KBM-7 (cell line): ENCODE results near the gene GPR158.
"Not testable (repeated sequence)": the region's sequence is repeated elsewhere in the genome, so short reads cannot be mapped to it uniquely, and the experiment has no call there.

Experiments used
- DNase-seq: peaks from one replicate; pipeline ENCODE4 v3.0.0-alpha.2; 2015
- in situ Hi-C: fragments of 300-500 bp; cut with MboI; formaldehyde crosslinking; loops from 2 replicates; pipeline ENCODE4 v1.14.3; 2020; ENCODE audit warnings: low sequenced_read_pairs, low pct_unique_long_range_greater_than_20kb, mixed read lengths

Gene GPR158

GRCh38 chr10:25288181-25288580 lies 113.4 kb downstream of the GPR158 start:
- in situ Hi-C loops, result no loop called here
- no peak for DNase-seq

GRCh38 chr10:25294032-25294926 lies 119.5 kb downstream of the GPR158 start:
- no peak for DNase-seq
- in situ Hi-C loops, result no loop called here

- in situ Hi-C loops, result no loop called here
- DNase-seq, result no peak
These were observed 121.5 kb downstream of the GPR158 start for GRCh38 chr10:25296324-25296723.

GRCh38 chr10:25297466-25297865 lies 122.7 kb downstream of the GPR158 start:
- in situ Hi-C loops, result no loop called here
- DNase-seq, result no peak

- in situ Hi-C loops, result no loop called here
- DNase-seq, result no peak
These were observed 125.3 kb downstream of the GPR158 start for GRCh38 chr10:25300073-25300472.

GRCh38 chr10:25304606-25305005 lies 129.8 kb downstream of the GPR158 start:
- in situ Hi-C loops, result no loop called here
- no peak for DNase-seq

GRCh38 chr10:25306386-25306785 lies 131.6 kb downstream of the GPR158 start:
- in situ Hi-C loops, result no loop called here
- DNase-seq, result no peak

GRCh38 chr10:25308278-25308677 lies 133.5 kb downstream of the GPR158 start:
- in situ Hi-C loops, result no loop called here

GRCh38 chr10:25317596-25318211 lies 142.9 kb downstream of the GPR158 start:
- DNase-seq, in situ Hi-C loops: not testable (repeated sequence)

More at GRCh38 chr10:25308278-25308677, 133.5 kb downstream of the GPR158 start:
- no peak for DNase-seq

- in situ Hi-C loops, result no loop called here
- no peak for DNase-seq
These were observed 152.5 kb downstream of the GPR158 start for GRCh38 chr10:25327273-25327672.

- in situ Hi-C loops, result no loop called here
- no peak for DNase-seq
These were observed 153.6 kb downstream of the GPR158 start for GRCh38 chr10:25328361-25328760.

GRCh38 chr10:25329587-25329986 lies 154.8 kb downstream of the GPR158 start:
- in situ Hi-C loops, DNase-seq: not testable (repeated sequence)

GRCh38 chr10:25334445-25334844 lies 159.6 kb downstream of the GPR158 start:
- in situ Hi-C loops, result no loop called here
- no peak for DNase-seq

- in situ Hi-C loops, result no loop called here
- no peak for DNase-seq
These were observed 161.5 kb downstream of the GPR158 start for GRCh38 chr10:25336330-25336729.

- in situ Hi-C loops, result no loop called here
- DNase-seq, result no peak
These were observed 163.5 kb downstream of the GPR158 start for GRCh38 chr10:25338271-25338670.

- DNase-seq, result no peak
- in situ Hi-C loops, result no loop called here
These were observed 165.2 kb downstream of the GPR158 start for GRCh38 chr10:25339966-25340365.

GRCh38 chr10:25349520-25349919 lies 174.7 kb downstream of the GPR158 start:
- DNase-seq, result no peak
- in situ Hi-C loops, result no loop called here

GRCh38 chr10:25356609-25357008 lies 181.8 kb downstream of the GPR158 start:
- DNase-seq, result no peak
- in situ Hi-C loops, result no loop called here

- no peak for DNase-seq
- in situ Hi-C loops, result no loop called here
These were observed 182.5 kb downstream of the GPR158 start for GRCh38 chr10:25357269-25357668.

GRCh38 chr10:25382029-25382810 lies 207.4 kb downstream of the GPR158 start:
- in situ Hi-C loops, result no loop called here
- DNase-seq, result no peak
